Duodenal mucosa (tissue), 2 donors: ENCODE results near the gene GREB1.

Source experiments
- H3K27ac ChIP-seq: one replicate; pipeline ENCODE4 v1.7.0; 2013; ENCODE audit warnings: low read depth, low read length
- H3K27me3 ChIP-seq, 2 donors: one replicate each; pipeline ENCODE4 v1.7.0; 2013; ENCODE audit warnings: low read length in 2 of 2, control low read depth in 1 of 2; ENCODE audit not compliant: insufficient read depth in 2 of 2, control insufficient read depth in 1 of 2
- H3K36me3 ChIP-seq, 2 donors: one replicate each; pipeline ENCODE4 v1.7.0; 2013; ENCODE audit warnings: low read length in 2 of 2, control low read depth in 1 of 2; ENCODE audit not compliant: insufficient read depth in 2 of 2, control insufficient read depth in 1 of 2
- H3K4me1 ChIP-seq, 2 donors: one replicate each; pipeline ENCODE4 v1.7.0; 2013; ENCODE audit warnings: low read length in 2 of 2, control low read depth in 1 of 2; ENCODE audit not compliant: insufficient read depth in 2 of 2, control insufficient read depth in 1 of 2
- H3K4me3 ChIP-seq, 2 donors: one replicate each; pipeline ENCODE4 v1.7.0; 2013; ENCODE audit warnings: low read length in 2 of 2, low read depth in 1 of 2
- H3K9ac ChIP-seq, 2 donors: one replicate each; pipeline ENCODE4 v1.7.0; 2013; ENCODE audit warnings: low read length in 2 of 2, low read depth in 1 of 2
- H3K9me3 ChIP-seq, 2 donors: one replicate each; pipeline ENCODE4 v1.7.0; 2013; ENCODE audit warnings: low read length in 2 of 2, control low read depth in 1 of 2; ENCODE audit not compliant: control insufficient read depth in 1 of 2

GREB1 gene

DNA sequence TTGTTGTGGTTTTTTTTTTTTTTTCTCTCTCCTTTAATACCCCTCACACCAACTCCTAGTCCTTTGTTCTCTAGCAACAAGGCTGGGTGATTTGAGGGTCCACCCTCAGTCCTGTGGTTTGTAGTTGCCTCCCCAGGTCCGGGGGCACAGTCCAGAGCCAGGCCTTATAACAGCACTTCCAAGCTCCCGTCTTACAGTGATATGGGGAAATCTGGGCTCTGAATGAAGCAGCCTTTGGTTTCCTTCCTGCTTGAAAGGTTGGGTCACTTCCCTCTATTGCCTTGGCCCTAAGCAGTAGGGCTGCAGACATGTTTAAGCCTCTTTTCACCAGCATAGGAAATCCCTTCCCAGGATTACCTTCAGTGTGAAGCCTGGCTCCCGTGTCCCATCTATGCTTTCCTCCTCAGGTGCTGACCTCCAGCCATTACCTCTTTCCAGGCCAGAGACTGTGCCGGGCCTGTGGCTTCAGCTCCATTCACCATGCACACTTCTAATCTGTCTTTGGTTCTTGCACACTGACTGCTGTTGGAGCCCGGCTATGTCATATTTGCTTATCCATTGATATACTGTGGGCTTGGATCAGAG lies 157.3 kb downstream of the GREB1 start:
- Histone ChIP-seq H3K4me1 (peaks cover 12 to 13% of the 10 kb centered on the region in 2 donors), H3K9ac (no peak overlapping the region), H3K9me3 (no peaks in the 10 kb centered on the region), H3K27me3 (no peaks in the 10 kb centered on the region), H3K27ac (no peak overlapping the region), H3K4me3 (no peak overlapping the region), H3K36me3 (no peaks in the 10 kb centered on the region)
